IMR-90 (cell line): ENCODE results near the gene HAUS5. TPM values are rescaled to one million over a fixed set of nuclear protein-coding genes. Genes with fewer than 3 reads are reported as not detected.

Experiments used
- ATAC-seq: fragments of 200-7000 bp; cut with Tn5 transposase; 2 replicates; pipeline ENCODE4 v1.9.1; 2020; ENCODE audit warnings: low read depth, mild to moderate bottlenecking, moderate library complexity
- BruUV-seq: library from RNA; stranded (reverse); fragments of 400-500 nt; replicated peaks from 2 replicates; lab custom pipeline; 2021; lab: Mats Ljungman, UMichigan
- CTCF ChIA-PET: fragments of 300-600 bp; formaldehyde crosslinking; extraction: SDS; loops from one replicate; lab custom pipeline; 2021; ENCODE audit warnings: antibody characterized with exemption; lab: Yijun Ruan, JAX
- POLR2A ChIA-PET: fragments of 300-600 bp; sonication (Branson Sonifier 250); formaldehyde crosslinking; loops from one replicate; lab custom pipeline; 2022; ENCODE audit warnings: antibody characterized with exemption; ENCODE audit not compliant: unreplicated experiment; lab: Charles Lee
- DNase-seq: peaks from one replicate; pipeline ENCODE4 v3.0.0; 2013
- H2AFZ ChIP-seq: replicated peaks from 2 replicates; pipeline ENCODE3; 2013; ENCODE audit warnings: low read length, mild to moderate bottlenecking; ENCODE audit not compliant: poor library complexity
- H2AK5ac ChIP-seq: 2 replicates; pipeline ENCODE4 v1.6.1; 2013; ENCODE audit warnings: low read depth, low read length, inconsistent platforms
- H2AK9ac ChIP-seq: replicated peaks from 2 replicates; pipeline ENCODE3; 2013; ENCODE audit warnings: mild to moderate bottlenecking, low read depth, low read length, moderate library complexity; ENCODE audit not compliant: poor library complexity
- H2BK120ac ChIP-seq: 2 replicates; pipeline ENCODE4 v1.6.1; 2013; ENCODE audit warnings: low read depth, low read length, inconsistent platforms
- H2BK15ac ChIP-seq: 3 replicates; pipeline ENCODE4 v1.6.1; 2013; ENCODE audit warnings: low read depth, low read length, inconsistent platforms
- H2BK20ac ChIP-seq: 2 replicates; pipeline ENCODE4 v1.6.1; 2013; ENCODE audit warnings: low read depth, mild to moderate bottlenecking, inconsistent platforms, low read length, moderate library complexity
- H2BK5ac ChIP-seq: 2 replicates; pipeline ENCODE4 v1.6.1; 2013; ENCODE audit warnings: mild to moderate bottlenecking, low read depth, low read length, inconsistent platforms; ENCODE audit not compliant: poor library complexity, severe bottlenecking
- H3K14ac ChIP-seq: replicated peaks from 2 replicates; pipeline ENCODE4 v1.6.1; 2013; ENCODE audit warnings: low read depth, low read length, inconsistent platforms
- H3K18ac ChIP-seq: 2 replicates; pipeline ENCODE4 v1.6.1; 2013; ENCODE audit warnings: low read depth, low read length, control low read depth
- H3K23ac ChIP-seq: 2 replicates; pipeline ENCODE4 v1.6.1; 2013; ENCODE audit warnings: low read depth, low read length, inconsistent platforms
- H3K27ac ChIP-seq: 2 replicates; pipeline ENCODE4 v1.5.1; 2013; ENCODE audit warnings: mild to moderate bottlenecking, control low read depth, low read length; ENCODE audit not compliant: insufficient read depth
- H3K27me3 ChIP-seq: 2 replicates; pipeline ENCODE4 v1.6.1; 2013; ENCODE audit warnings: low read length; ENCODE audit not compliant: control insufficient read depth, insufficient read depth
- H3K36me3 ChIP-seq: 2 replicates; pipeline ENCODE4 v1.6.1; 2013; ENCODE audit warnings: low read length, mixed read lengths; ENCODE audit not compliant: control insufficient read depth, insufficient read depth
- H3K4ac ChIP-seq: 2 replicates; pipeline ENCODE4 v1.6.1; 2013; ENCODE audit warnings: low read depth, low read length, inconsistent platforms
- H3K4me1 ChIP-seq: 2 replicates; pipeline ENCODE4 v1.6.1; 2013; ENCODE audit warnings: low read length, mixed read lengths; ENCODE audit not compliant: control insufficient read depth, insufficient read depth
- H3K4me2 ChIP-seq: 2 replicates; pipeline ENCODE4 v1.6.1; 2013; ENCODE audit warnings: low read depth, mild to moderate bottlenecking, control low read depth, low read length, moderate library complexity
- H3K4me3 ChIP-seq: 2 replicates; pipeline ENCODE4 v1.5.1; 2013; ENCODE audit warnings: low read depth, mild to moderate bottlenecking, control low read depth, low read length, moderate library complexity; ENCODE audit not compliant: insufficient read depth
- H3K56ac ChIP-seq: 2 replicates; pipeline ENCODE4 v1.6.1; 2013; ENCODE audit warnings: low read length, inconsistent platforms; ENCODE audit not compliant: insufficient read depth; ENCODE audit errors: extremely low read depth
- H3K79me1 ChIP-seq, 2 experiments: 2 replicates each; pipeline ENCODE4 v1.6.1; 2013; ENCODE audit warnings: low read length in 2 of 2, inconsistent platforms in 1 of 2, low read depth in 1 of 2
- H3K9ac ChIP-seq: 2 replicates; pipeline ENCODE4 v1.6.1; 2013; ENCODE audit warnings: low read depth, low read length, control low read depth
- H3K9me1 ChIP-seq: 2 replicates; pipeline ENCODE4 v1.6.1; 2013; ENCODE audit warnings: low read length, inconsistent platforms; ENCODE audit not compliant: insufficient read depth
- H3K9me3 ChIP-seq: 2 replicates; pipeline ENCODE4 v1.6.1; 2013; ENCODE audit warnings: low read length; ENCODE audit not compliant: control insufficient read depth, insufficient read depth
- H4K20me1 ChIP-seq: 2 replicates; pipeline ENCODE4 v1.6.1; 2013; ENCODE audit warnings: low read length, inconsistent platforms; ENCODE audit not compliant: insufficient read depth
- H4K5ac ChIP-seq: 2 replicates; pipeline ENCODE4 v1.6.1; 2013; ENCODE audit warnings: mild to moderate bottlenecking, low read depth, low read length, control low read depth
- H4K8ac ChIP-seq, 2 experiments: 2 replicates each; pipeline ENCODE4 v1.6.1; 2013; ENCODE audit warnings: low read depth in 2 of 2, low read length in 2 of 2, control low read depth in 1 of 2, inconsistent platforms in 1 of 2
- H4K91ac ChIP-seq: 2 replicates; pipeline ENCODE4 v1.6.1; 2013; ENCODE audit warnings: low read depth, low read length, inconsistent platforms; ENCODE audit not compliant: insufficient read depth
- CEBPB ChIP-seq: IDR thresholded peaks from 2 replicates; pipeline ENCODE4 v1.6.1; 2012; ENCODE audit warnings: low read depth, low read length, improper control_type of control experiment
- CHD1 ChIP-seq: IDR thresholded peaks from 2 replicates; pipeline ENCODE4 v1.6.1; 2012; ENCODE audit warnings: low read depth, low read length, improper control_type of control experiment
- FOS ChIP-seq: fragments of 150-350 bp; IDR thresholded peaks from 2 replicates; pipeline ENCODE4 v1.6.1; 2016; ENCODE audit warnings: low read depth, low read length
- MAFK ChIP-seq: IDR thresholded peaks from 2 replicates; pipeline ENCODE4 v1.6.1; 2012; ENCODE audit warnings: low read depth, low read length, improper control_type of control experiment
- MAZ ChIP-seq: IDR thresholded peaks from 2 replicates; pipeline ENCODE4 v1.6.1; 2012; ENCODE audit warnings: low read depth, mild to moderate bottlenecking, low read length, improper control_type of control experiment, moderate library complexity, borderline replicate concordance
- POLR2A ChIP-seq: IDR thresholded peaks from 2 replicates; pipeline ENCODE4 v1.6.1; 2012; ENCODE audit warnings: mild to moderate bottlenecking, low read depth, low read length
- WGBS, 2 experiments: methylation state at CpG; one replicate each; pipeline versions ENCODE4 v1.1.5 to v1.1.7; 2013; ENCODE audit warnings: missing lambda C conversion rate in 2 of 2; ENCODE audit not compliant: insufficient read length in 1 of 2; ENCODE audit errors: extremely low coverage in 2 of 2; 5-methylcytosine and 5-hydroxymethylcytosine counted together
- dilution Hi-C: fragments of 300-500 bp; cut with HindIII; formaldehyde crosslinking; loops from one replicate; pipeline ENCODE4 v1.14.3; 2018; ENCODE audit warnings: low sequenced_read_pairs; ENCODE audit not compliant: unreplicated experiment
- in situ Hi-C: fragments of 300-500 bp; cut with MboI; formaldehyde crosslinking; loops from 3 replicates; pipeline ENCODE4 v1.14.3; 2019; ENCODE audit warnings: low sequenced_read_pairs, inconsistent platforms, mixed read lengths
- intact Hi-C: fragments of 100-400 bp; cut with micrococcal nuclease; formaldehyde crosslinking; loops from 2 replicates; pipeline ENCODE4 v1.10.0; 2022
- polyA plus RNA-seq, 3 experiments: library from polyadenylated mRNA; depleted of rRNA; stranded (reverse); fragments of >200 nt; gene quantifications; 2 replicates each; pipeline ENCODE4 v1.2.3, GENCODE V29; 2012; ENCODE audit warnings: low replicate concordance in 1 of 3
- total RNA-seq: library from RNA; depleted of rRNA; stranded (reverse); fragments of >200 nt; gene quantifications from 2 replicates; pipeline ENCODE4 v1.2.3, GENCODE V29; 2012
- TF ChIP-seq, protein P1 (sequence below): fragments of 150-350 bp; IDR thresholded peaks from 2 replicates; pipeline ENCODE4 v1.6.1; 2017; ENCODE audit warnings: mild to moderate bottlenecking, antibody characterized with exemption, low read length, low read depth
- TF ChIP-seq, protein P2 (sequence below): fragments of 150-350 bp; IDR thresholded peaks from 2 replicates; pipeline ENCODE4 v1.6.1; 2016; ENCODE audit warnings: low read depth, mild to moderate bottlenecking, low read length, moderate library complexity, borderline replicate concordance

The HAUS5 gene
- total and polyA plus RNA-seq, 2 of the 4 experiments (the other 2 are of a cell fraction): 3.4 to 6.2 TPM

DNA sequence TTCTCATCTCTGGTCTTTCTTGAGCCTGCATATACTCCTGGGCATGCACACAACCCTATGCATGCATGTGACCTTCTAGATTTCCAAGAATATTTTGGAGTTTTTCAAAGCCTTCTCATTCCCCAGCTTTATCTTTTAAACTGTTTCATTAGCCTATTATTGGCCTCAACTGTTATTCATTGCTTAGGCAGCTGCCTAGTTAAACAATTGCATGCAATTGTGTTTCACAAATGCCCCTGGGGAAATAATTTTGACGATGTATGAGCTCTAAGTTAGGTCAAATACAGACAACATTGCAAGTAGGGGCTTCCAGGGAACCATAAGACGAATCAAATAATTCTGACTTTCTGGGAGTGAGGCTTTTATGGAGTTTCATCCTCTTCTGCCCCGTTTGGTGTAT, 51.4 kb downstream of the HAUS5 start:
- H2BK120ac ChIP-seq: no peak overlapping the region
- H3K36me3 ChIP-seq: peaks cover 31% of the 10 kb centered on the region
- H2AFZ ChIP-seq: no peak overlapping the region
- ChIA-PET POLR2A (no interaction called here), CTCF (interaction anchor here (0.6 kb wide), 2 partner anchors 28 to 316 kb away, joined by 4 to 6 read pairs; no protein-coding TSS in a partner anchor)
- no peak overlapping the region for H4K91ac ChIP-seq
- no peak overlapping the region for H2AK5ac ChIP-seq
- no peaks in the 10 kb centered on the region for H3K27me3 ChIP-seq
- no peak overlapping the region for H2BK5ac ChIP-seq
- no peak overlapping the region for H2AK9ac ChIP-seq
- WGBS, 2 experiments: no CpG with 5 or more reads among the region's 3 CpGs
- H3K56ac ChIP-seq: no peak overlapping the region
- H3K4me3 ChIP-seq: no peak overlapping the region
- 0 out of 2 replicates have a peak, but pooled peaks cover 7% of the 10 kb centered on the region for H4K20me1 ChIP-seq
- no TSS peak for BruUV-seq
- H2BK15ac ChIP-seq: no peak overlapping the region
- no peak overlapping the region for H2BK20ac ChIP-seq
- H4K5ac ChIP-seq: no peak overlapping the region
- H3K9ac ChIP-seq: no peak overlapping the region
- H3K4ac ChIP-seq: no peak overlapping the region
- dilution Hi-C loops (no loop called here), in situ Hi-C loops (no loop called here), intact Hi-C loops (no loop called here)
- no peaks in the 10 kb centered on the region for H3K9me1 ChIP-seq
- ATAC-seq (no peak), DNase-seq (no peak)
- no peak overlapping the region for H3K18ac ChIP-seq
- no peak overlapping the region for H3K4me2 ChIP-seq
- H4K8ac ChIP-seq: no peak overlapping the region
- no peak overlapping the region for H3K14ac ChIP-seq
- no peak overlapping the region for H3K27ac ChIP-seq
- H3K4me1 ChIP-seq: no peaks in the 10 kb centered on the region
- no peaks in the 10 kb centered on the region for H3K9me3 ChIP-seq
- no peak overlapping the region for H3K23ac ChIP-seq
- TF ChIP-seq, protein P1, sequence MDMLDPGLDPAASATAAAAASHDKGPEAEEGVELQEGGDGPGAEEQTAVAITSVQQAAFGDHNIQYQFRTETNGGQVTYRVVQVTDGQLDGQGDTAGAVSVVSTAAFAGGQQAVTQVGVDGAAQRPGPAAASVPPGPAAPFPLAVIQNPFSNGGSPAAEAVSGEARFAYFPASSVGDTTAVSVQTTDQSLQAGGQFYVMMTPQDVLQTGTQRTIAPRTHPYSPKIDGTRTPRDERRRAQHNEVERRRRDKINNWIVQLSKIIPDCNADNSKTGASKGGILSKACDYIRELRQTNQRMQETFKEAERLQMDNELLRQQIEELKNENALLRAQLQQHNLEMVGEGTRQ: no peak
- TF ChIP-seq, protein P2, sequence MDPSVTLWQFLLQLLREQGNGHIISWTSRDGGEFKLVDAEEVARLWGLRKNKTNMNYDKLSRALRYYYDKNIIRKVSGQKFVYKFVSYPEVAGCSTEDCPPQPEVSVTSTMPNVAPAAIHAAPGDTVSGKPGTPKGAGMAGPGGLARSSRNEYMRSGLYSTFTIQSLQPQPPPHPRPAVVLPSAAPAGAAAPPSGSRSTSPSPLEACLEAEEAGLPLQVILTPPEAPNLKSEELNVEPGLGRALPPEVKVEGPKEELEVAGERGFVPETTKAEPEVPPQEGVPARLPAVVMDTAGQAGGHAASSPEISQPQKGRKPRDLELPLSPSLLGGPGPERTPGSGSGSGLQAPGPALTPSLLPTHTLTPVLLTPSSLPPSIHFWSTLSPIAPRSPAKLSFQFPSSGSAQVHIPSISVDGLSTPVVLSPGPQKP: no peak
- TF ChIP-seq CHD1: no peak
- no peak for TF ChIP-seq MAZ
- TF ChIP-seq CEBPB: no peak
- no peak for TF ChIP-seq POLR2A
- no peak for TF ChIP-seq FOS
- no peak for TF ChIP-seq MAFK
- peaks cover 0 to 4% of the 10 kb centered on the region in 2 experiments; a peak in 1 of 4 replicates for H3K79me1 ChIP-seq
